Parathyroid adenoma (tissue), 2 donors: ENCODE measurements around the gene RBM15B.
A peak's percentile ranks its signal among the peaks of the same experiment; 100 is the strongest.

Source experiments
- H2AFZ ChIP-seq: fragments of 300-600 bp; sonication (generic); one replicate; pipeline ENCODE4 v1.7.0; 2017; ENCODE audit warnings: antibody characterized with exemption, mild to moderate bottlenecking
- H3K27ac ChIP-seq: fragments of 300-600 bp; sonication (generic); one replicate; pipeline ENCODE4 v1.7.0; 2017
- H3K27me3 ChIP-seq: fragments of 300-600 bp; sonication (generic); one replicate; pipeline ENCODE4 v1.7.0; 2017; ENCODE audit warnings: low read length; ENCODE audit not compliant: control insufficient read depth, insufficient read depth
- H3K36me3 ChIP-seq: fragments of 300-600 bp; sonication (generic); one replicate; pipeline ENCODE4 v1.7.0; 2017; ENCODE audit warnings: low read length; ENCODE audit not compliant: control insufficient read depth, insufficient read depth
- H3K4me1 ChIP-seq: fragments of 300-600 bp; sonication (generic); one replicate; pipeline ENCODE4 v1.7.0; 2017; ENCODE audit warnings: control low read depth
- H3K4me2 ChIP-seq: fragments of 300-600 bp; sonication (generic); one replicate; pipeline ENCODE4 v1.7.0; 2017; ENCODE audit warnings: low read length
- H3K4me3 ChIP-seq: fragments of 300-600 bp; sonication (generic); one replicate; pipeline ENCODE4 v1.7.0; 2017; ENCODE audit warnings: low read depth, low read length
- H3K79me2 ChIP-seq: fragments of 300-600 bp; sonication (generic); one replicate; pipeline ENCODE4 v1.7.0; 2017; ENCODE audit warnings: control low read depth
- H3K9ac ChIP-seq: fragments of 300-600 bp; sonication (generic); one replicate; pipeline ENCODE4 v1.7.0; 2017; ENCODE audit warnings: mild to moderate bottlenecking
- H3K9me3 ChIP-seq: fragments of 300-600 bp; sonication (generic); one replicate; pipeline ENCODE4 v1.7.0; 2017; ENCODE audit warnings: low read length; ENCODE audit not compliant: control insufficient read depth
- CTCF ChIP-seq: fragments of 300-600 bp; sonication (generic); IDR thresholded peaks from one replicate; pipeline ENCODE4 v1.7.0; 2017; ENCODE audit warnings: antibody characterized with exemption, mild to moderate bottlenecking
- donor health status: primary hyperparathyroidism.

The RBM15B gene

GRCh38 chr3:51434746-51435327 lies 43.8 kb downstream of the RBM15B start:
- Histone ChIP-seq H3K4me2 (no peak overlapping the region), H3K4me3 (no peak overlapping the region), H3K9me3 (no peaks in the 10 kb centered on the region), H3K27ac (no peak overlapping the region), H3K79me2 (peaks cover 9% of the 10 kb centered on the region), H2AFZ (no peak overlapping the region), H3K27me3 (no peaks in the 10 kb centered on the region), H3K4me1 (peaks cover 2% of the 10 kb centered on the region), H3K36me3 (no peaks in the 10 kb centered on the region), H3K9ac (no peak overlapping the region)
- peak; percentile 65 for TF ChIP-seq CTCF

GRCh38 chr3:51436998-51437639 lies 46.0 kb downstream of the RBM15B start:
- Histone ChIP-seq H3K36me3 (no peaks in the 10 kb centered on the region), H3K9me3 (no peaks in the 10 kb centered on the region)

GRCh38 chr3:51441282-51442030 lies 50.4 kb downstream of the RBM15B start:
- Histone ChIP-seq H3K4me1 (no peaks in the 10 kb centered on the region), H3K36me3 (no peaks in the 10 kb centered on the region), H3K4me2 (no peak overlapping the region), H3K27me3 (no peaks in the 10 kb centered on the region), H3K27ac (no peak overlapping the region), H3K9ac (no peak overlapping the region), H3K79me2 (no peaks in the 10 kb centered on the region), H3K9me3 (no peaks in the 10 kb centered on the region), H2AFZ (no peak overlapping the region), H3K4me3 (no peak overlapping the region)
- no peak for TF ChIP-seq CTCF

More at GRCh38 chr3:51436998-51437639, 46.0 kb downstream of the RBM15B start:
- Histone ChIP-seq H3K27me3 (no peaks in the 10 kb centered on the region), H3K4me2 (no peak overlapping the region), H3K79me2 (peaks cover 9% of the 10 kb centered on the region), H3K9ac (no peak overlapping the region), H3K27ac (no peak overlapping the region), H2AFZ (no peak overlapping the region), H3K4me3 (no peak overlapping the region), H3K4me1 (peaks cover 2% of the 10 kb centered on the region)
- no peak for TF ChIP-seq CTCF

GRCh38 chr3:51445544-51446280 lies 54.6 kb downstream of the RBM15B start:
- Histone ChIP-seq H3K4me2 (no peak overlapping the region), H3K36me3 (no peaks in the 10 kb centered on the region), H3K27ac (no peak overlapping the region), H3K4me1 (no peaks in the 10 kb centered on the region), H3K9ac (no peak overlapping the region), H3K79me2 (peaks cover 11% of the 10 kb centered on the region), H2AFZ (no peak overlapping the region), H3K27me3 (no peaks in the 10 kb centered on the region), H3K9me3 (no peaks in the 10 kb centered on the region), H3K4me3 (no peak overlapping the region)
- TF ChIP-seq CTCF: no peak
